GM19099 (cell line): ENCODE data around the gene AUP1.

ENCODE experiments used
- POLR2A ChIP-seq: IDR thresholded peaks from 3 replicates; pipeline ENCODE4 v1.6.1; 2011; ENCODE audit warnings: low read depth; ENCODE audit not compliant: insufficient read length; ENCODE audit errors: extremely low read depth

The AUP1 gene

GRCh38 chr2:74562126-74562775 lies 32.7 kb upstream of the AUP1 start:
- TF ChIP-seq POLR2A = no peak

GRCh38 chr2:74560591-74560990 lies 31.1 kb upstream of the AUP1 start:
- TF ChIP-seq POLR2A = no peak

DNA sequence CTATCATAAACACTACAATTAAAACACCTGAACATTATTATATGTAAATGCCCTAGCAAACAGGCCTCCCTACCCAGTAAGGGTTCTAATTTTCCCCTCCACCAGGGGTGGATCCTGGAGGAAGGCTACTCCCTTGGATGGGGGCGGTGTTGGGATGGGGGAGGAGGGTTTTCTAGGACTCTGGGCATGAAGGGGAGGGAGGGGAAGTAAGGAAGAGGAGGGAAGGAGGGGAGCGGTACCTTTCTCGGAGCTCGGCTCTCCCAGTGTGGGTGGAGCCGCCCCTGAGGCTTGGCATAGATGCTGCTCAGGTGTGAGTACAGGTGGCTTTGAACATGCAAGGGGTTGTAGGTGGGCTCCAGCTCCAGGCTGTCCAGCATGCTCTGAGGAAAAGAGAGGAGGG lies 30.4 kb upstream of the AUP1 start:
- no peak for TF ChIP-seq POLR2A

DNA sequence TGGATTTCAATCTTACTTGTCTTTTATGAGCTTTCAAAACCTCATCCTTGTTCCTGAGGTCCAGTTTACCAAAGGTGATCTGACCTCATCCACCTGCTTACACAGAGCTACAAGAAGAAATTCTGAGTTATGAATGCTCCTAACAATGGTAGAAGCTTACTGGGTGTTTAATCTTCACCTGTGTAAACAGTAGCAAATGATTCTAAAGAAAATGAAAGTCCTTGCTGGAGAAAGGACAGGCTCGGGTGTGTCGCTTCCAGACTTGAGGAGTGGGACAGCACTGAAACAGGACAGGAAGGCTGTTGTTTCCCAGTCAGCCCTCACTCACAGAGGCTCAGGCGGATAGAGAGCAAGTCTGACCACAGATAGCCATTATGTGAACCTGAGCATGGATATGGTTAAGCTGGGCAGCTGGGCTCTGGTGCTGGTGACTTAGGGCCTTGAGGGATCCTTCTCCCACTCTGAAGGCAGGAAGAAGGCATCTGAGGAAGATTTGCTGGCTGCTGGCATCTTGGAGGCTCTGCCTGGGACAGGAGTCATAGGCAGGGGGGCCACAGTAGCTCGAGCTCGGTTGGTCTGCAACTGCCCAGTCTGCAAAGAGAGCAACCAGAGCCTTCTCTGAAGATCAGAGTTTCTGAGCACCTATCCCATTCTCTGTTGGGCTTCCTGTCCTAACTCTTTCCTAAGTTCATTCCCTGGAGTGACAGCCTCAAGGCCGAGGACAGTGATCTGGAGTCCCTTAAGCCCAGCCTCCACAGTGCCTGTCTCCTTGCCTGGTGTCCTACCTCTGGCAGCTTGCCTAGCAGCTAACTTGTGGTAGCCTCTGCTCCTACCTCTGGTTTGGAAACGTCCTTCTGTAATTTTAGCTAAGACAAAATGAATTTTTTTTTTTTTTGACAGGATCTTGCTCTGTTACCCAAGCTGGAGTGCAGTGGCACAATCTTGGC lies 29.1 kb upstream of the AUP1 start:
- TF ChIP-seq POLR2A = peak; percentile 34

DNA sequence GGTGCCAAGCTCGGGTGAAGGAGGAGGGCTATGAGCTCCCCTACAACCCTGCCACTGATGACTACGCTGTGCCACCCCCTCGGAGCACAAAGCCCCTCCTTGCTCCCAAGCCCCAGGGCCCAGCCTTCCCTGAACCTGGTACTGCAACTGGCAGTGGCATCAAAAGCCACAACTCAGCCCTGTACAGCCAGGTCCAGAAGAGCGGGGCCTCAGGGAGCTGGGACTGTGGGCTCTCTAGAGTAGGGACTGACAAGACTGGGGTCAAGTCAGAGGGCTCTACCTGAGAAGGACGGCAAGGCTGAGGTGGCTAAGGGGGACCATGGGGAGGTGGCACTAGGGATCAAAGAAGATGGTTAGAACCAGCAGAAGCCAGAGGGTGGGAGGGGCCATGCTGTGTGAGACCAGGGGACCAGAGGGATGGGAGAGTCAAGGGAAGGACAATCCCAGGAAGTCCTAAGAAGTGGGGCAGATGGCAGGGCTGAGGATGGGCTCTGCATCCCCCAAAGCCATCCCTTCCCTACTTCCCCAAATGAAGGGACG lies 27.4 kb upstream of the AUP1 start:
- no peak for TF ChIP-seq POLR2A

DNA sequence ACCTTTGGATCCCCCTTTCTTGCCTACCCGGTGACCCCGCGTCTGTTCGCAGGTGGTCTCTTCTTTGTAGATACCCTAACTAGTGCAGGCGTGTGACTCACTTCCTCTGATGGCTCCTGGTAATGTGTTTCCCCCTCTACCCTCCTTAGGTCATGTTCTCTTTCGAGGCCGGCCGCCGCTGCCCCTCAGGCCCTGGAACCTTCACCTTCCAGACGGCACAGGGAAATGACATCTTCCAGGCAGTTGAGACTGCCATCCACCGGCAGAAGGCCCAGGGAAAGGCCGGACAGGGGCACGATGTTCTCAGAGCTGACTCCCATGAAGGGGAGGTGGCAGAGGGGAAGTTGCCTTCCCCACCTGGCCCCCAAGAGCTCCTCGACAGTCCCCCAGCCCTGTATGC lies 26.7 kb upstream of the AUP1 start:
- TF ChIP-seq POLR2A = peak; percentile 4

DNA sequence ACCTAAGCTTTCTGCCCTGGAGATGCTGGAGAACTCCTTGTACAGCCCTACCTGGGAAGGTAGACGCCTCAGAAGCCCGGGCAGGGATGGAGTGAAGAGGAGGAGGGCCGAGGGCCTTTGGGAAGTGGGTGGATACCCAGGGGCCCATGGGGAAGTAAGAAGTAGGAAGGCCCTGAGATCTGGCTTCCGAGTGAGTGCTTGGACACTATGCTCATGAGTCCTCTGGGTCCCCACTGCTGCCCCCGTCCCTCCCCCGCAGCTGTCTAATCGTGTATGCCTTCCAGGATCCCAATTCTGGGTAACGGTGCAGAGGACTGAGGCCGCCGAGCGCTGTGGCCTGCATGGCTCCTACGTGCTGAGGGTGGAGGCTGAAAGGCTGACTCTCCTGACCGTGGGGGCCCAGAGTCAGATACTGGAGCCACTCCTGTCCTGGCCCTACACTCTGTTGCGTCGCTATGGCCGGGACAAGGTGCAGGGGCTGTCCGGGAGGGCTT lies 26.2 kb upstream of the AUP1 start:
- peak; percentile 5 for TF ChIP-seq POLR2A

DNA sequence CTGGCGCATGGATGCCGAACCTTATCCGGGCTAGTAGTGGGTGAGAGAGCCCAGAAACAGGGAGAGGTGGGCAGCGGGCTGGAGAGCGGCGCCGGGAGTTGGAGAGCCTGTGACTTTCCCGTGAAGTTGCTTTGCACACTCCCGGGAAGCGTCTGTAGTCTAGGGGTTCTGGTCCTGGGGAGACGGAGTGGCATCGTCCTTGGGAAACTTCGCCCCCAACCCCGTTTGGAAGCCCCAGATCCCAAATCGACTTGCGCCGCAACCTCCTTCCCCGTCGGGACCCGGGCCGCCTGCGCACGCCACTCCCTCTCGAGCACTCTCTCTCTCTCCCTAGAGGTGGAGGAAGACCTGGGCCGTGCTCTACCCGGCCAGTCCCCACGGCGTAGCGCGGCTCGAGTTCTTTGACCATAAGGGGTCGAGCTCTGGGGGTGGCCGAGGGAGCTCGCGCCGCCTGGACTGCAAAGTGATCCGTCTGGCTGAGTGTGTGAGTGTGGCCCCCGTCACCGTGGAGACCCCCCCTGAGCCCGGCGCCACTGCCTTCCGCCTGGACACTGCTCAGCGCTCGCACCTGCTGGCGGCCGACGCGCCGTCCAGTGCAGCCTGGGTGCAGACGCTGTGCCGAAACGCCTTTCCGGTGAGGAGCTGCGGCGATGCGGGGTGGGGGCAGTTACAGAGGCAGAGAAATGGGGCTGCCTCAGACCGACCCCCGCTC lies 25.5 kb upstream of the AUP1 start:
- TF ChIP-seq POLR2A = peak; percentile 26

- TF ChIP-seq POLR2A = peak; percentile 67
These were observed 24.6 kb upstream of the AUP1 start, which contains the start of the genes DOK1 and LOXL3 for GRCh38 chr2:74553892-74554819. TSS of gene DOK1 (plus strand) at chr2:74554720. CDS start at chr2:74554755, 35 bp downstream. TSS of gene LOXL3 (minus strand) at chr2:74553942. CDS start at chr2:74552634, 1,308 bp downstream.

- peak; percentile 37 for TF ChIP-seq POLR2A
These were observed 23.7 kb upstream of the AUP1 start for GRCh38 chr2:74552914-74553811.

DNA sequence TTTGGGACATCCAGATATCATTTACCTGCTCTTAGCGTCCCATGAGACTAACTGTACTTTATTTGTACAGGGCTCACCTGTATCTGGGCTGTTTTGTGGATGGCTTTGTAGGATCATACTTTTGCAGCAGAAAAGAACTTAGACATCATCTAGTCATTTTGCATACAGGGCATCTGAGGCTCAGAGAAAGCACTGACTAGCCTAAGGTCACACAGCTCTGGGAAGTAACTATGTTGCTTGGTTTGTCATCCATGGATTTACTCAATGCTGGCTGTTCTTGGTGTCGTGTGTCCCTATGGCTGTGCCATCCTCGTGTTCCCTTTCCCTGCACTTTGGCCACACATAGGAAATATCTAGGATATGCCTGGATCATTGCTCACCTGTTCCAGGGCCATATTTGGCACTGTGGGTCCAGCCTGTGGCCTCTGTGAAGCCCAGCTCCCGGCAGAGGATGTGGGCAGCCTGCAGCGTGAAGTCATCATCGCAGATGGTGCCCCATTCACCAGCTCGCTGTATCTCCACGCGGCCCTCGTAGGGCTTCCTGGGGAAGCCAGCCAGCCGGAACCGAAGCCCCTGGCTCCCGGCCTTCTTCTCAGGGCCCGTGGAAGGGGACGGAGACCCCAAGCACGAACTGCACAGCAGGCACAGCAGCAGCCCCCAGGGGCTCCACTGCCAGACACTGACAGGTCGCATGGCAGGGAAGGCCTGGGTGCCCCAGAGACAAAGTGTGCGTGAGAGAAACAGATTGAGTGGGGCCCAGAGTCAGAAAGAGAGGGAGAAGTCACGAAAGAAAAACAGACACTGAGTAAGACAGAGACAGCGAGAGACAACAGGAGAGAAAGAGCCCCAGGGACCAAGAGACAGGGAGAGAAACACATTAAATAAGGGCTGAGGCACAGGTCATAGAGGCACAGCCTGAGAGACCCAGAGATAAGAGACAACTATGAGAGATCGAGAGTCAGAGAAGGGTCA lies 22.7 kb upstream of the AUP1 start:
- no peak for TF ChIP-seq POLR2A

DNA sequence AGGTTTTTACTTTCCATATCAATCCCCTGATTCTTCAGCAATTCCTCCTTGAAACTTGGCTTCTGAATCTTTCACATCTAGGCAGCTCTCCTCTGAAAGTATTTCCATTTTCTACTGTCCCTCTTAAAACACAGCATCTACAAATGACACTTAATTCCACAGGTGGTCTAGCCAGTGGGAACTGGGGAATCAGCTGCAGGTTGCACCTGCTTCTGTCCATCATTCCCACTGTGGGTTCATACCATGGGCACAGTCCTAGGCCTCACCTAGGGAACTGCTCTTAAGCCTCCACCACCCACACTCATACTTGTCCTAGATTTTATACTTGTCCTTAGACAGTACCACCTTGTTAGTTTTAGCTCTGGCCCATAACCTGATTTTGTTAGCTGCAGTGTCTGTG lies 22.0 kb upstream of the AUP1 start:
- peak; percentile 13 for TF ChIP-seq POLR2A
